Stimulated activated naive CD8-positive, alpha-beta T cell treated with anti-CD3 and anti-CD28 coated beads, Interleukin-15, Interleukin-2, amounts not matched to agents 100 U/mL and 50 U/mL, for 24 hours (primary cell): ENCODE results near the gene CNIH2.
"Not testable (repeated sequence)": the region's sequence is repeated elsewhere in the genome, so short reads cannot be mapped to it uniquely, and the experiment has no call there.

Experiments used
- ATAC-seq: fragments of 150-1000 bp; cut with Tn5 transposase; one replicate; pipeline ENCODE4 v1.10.0; 2021
- DNase-seq: peaks from one replicate; pipeline ENCODE4 v3.0.0; 2021

CNIH2 gene

GRCh38 chr11:66291706-66292542 lies 13.9 kb downstream of the CNIH2 start, which contains the start of gene TMEM151A:
TSS of gene TMEM151A (plus strand) at chr11:66291894. CDS start at chr11:66292014, 120 bp downstream.
- no peak for ATAC-seq
- DNase-seq = peak; percentile 41

- ATAC-seq = no peak
- no peak for DNase-seq
Observed at GRCh38 chr11:66292543-66293332, 14.8 kb downstream of the CNIH2 start.

GRCh38 chr11:66293352-66293751 lies 15.4 kb downstream of the CNIH2 start:
- DNase-seq (no peak), ATAC-seq (no peak)

GRCh38 chr11:66293777-66294625 lies 16.0 kb downstream of the CNIH2 start:
- ATAC-seq (no peak), DNase-seq (no peak)

- ATAC-seq (no peak), DNase-seq (no peak)
Observed at GRCh38 chr11:66294626-66295620, 16.9 kb downstream of the CNIH2 start.

DNA sequence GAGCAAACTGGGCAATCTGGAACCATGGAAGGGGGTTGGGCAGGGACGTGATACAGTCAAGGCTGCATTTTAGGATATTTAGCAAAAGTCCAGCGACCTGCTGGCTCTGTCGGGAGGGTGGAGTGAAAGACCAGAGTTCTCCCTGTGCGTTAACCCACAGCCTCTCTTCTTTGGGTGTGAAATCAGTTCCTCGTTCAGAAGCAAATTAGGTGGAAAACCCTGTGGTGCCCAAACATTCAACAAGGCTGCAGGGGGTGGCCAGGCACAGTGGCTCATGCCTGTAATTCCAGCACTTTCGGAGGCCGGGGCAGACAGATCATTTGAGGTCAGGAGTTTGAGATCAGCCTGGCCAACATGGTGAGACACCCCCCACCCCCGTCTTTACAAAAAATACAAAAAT lies 19.6 kb downstream of the CNIH2 start:
- ATAC-seq = no peak
- DNase-seq = no peak

GRCh38 chr11:66299186-66299585 lies 21.2 kb downstream of the CNIH2 start:
- DNase-seq (no peak), ATAC-seq (no peak)

GRCh38 chr11:66302656-66303055 lies 24.7 kb downstream of the CNIH2 start:
- ATAC-seq (no peak), DNase-seq (no peak)

DNA sequence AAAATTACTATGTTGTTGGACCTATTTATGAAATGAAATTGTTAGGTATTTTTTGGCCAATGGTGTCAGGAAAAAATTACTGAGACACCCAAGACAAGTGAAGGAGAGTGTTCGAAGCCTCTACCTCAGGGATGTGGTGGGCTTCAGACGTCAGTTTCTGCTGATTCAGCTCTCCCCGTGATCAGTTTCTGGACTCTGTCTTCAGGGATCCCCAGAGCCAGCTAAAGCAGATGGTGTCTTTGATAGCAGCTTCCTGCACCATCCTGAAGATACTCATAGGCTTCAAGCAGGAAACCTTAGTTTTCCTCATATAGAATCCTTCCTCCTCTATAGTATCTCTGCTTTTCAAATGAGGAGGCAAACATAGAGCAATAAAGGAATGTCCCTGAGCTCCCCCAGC lies 31.5 kb downstream of the CNIH2 start:
- ATAC-seq (no peak), DNase-seq (no peak)

- no peak for DNase-seq
- ATAC-seq = no peak
Observed at GRCh38 chr11:66310324-66310723, 32.3 kb downstream of the CNIH2 start.

DNA sequence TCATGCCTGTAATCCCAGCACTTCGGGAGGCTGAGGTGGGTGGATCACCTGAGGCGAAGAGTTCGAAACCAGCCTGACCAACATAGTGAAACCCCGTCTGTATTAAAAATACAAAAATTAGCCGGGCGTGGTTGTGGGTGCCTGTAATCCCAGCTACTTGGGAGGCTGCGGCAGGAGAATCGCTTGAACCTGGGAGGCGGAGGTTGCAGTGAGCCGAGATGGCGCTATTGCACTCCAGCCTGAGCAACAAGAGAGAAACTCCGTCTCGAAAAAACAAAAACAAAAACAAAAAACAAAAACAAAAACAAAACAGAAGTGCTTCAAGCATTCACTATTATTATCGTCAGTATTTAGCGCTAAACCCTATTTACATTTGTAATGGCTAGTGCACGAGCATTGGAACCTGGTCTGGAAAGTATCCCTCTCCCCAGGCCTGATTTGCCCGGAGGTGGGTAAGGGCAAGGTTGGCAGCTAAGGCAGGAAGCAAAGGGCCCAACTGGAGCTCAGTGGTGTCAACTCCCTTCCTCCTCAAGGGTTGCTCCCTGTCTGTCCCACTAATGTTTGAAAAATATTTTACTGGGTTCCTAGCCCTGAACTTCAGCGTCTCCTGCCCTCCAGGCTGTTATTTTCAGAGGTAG lies 32.9 kb downstream of the CNIH2 start:
- DNase-seq, ATAC-seq: not testable (repeated sequence)

GRCh38 chr11:66311470-66311964 lies 33.5 kb downstream of the CNIH2 start:
- ATAC-seq (no peak), DNase-seq (no peak)

- peak; percentile 93 for DNase-seq
Observed at GRCh38 chr11:66311965-66312548, 34.1 kb downstream of the CNIH2 start.

DNA sequence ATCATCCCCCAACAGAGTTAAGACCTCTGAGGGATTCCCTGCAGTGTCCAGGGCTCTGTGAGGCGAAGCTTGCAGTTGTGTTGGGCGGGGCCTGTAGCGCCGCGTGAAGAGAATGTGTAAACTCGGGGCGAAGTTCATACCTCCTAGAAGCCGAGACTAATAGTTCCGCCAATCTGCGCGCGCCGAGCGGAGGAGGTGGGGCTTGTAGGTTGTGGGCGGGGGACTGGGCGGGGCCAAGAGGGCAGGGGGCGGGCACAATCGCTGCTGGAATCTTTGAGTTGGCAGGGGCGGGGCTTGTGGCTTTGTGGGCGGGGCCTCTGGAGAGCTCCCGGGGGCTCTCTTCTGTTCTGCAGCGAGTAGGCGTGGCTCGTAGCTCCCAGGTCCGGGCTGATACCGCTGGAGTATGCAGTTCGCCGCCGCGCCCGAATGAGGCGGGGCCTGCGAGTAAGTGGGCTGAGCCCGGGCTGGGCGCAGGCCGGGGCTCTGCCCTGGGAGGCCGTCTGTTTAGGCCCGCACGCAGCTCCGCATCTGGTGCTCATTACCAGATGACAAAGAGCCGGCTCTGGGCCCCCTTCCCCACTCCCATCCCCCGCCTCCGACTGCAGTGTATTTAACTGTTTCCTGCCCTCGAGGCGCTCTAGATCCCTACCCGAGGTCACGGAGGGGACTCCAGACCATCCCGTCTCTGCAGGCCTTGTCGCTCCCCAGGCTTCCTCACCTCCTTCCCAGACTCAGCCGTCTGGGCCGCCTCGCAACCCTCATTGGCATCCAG lies 34.8 kb downstream of the CNIH2 start:
- peak; percentile 98 for DNase-seq
- peak; percentile 80 for ATAC-seq

More at GRCh38 chr11:66311965-66312548, 34.1 kb downstream of the CNIH2 start:
- ATAC-seq = peak; percentile 63

DNA sequence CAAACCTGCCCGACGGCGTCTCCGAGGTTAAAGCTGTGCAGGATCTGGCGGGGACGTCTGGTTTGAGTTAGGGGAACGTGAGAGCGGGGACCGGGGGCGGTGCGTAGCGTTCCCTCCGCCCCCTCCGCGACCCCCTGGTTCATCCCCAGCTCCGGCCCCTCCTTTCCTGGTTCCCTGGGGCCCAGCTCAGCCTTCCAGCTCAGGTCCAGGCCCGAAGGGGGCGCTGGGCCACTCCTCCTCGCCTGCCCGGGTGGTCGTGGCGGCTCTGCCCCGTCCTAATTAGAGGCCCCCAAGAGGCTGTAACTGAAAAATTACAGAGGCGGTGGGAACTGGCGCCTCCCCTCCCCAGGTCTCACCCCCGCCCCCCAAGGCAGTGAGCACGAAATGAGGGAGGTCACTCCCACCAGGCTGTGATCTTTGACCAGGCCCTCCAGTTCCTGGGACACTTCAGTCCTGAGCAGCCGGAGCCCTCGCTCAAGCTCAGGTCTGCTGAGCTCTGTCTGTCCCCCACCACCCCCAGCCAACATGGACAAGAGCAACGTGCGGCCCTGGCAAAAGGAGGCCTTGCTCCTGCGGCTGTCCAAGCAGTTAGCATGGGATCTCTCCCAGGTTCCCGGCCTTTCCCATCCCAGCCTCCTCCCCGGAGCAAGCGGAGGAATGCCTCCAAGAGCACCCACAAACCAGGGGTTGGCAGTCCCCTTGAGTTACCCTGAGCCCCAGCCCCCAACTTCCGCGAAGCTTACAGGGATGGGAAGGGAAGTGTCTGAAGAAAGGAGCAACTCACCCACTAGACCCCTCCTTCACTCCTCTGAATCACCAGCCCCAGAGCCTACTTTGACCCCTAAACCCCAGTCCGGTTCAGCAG lies 35.6 kb downstream of the CNIH2 start:
- peak; percentile 38 for DNase-seq
- ATAC-seq = no peak

DNA sequence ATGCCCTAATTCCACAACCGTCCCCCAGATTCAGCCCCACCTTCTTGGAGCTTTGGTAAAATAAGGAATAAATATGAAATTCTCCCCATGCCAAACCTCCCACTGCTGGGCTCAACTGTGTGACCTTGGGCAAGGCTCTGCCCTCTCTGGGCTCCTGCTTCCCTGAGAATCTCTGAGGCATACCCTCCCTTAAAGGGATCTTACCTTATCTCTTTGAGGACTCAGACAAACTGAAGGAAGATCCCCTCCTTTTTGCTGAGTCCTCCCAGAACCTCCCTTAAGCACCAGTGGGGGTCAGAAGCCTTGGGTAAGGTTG lies 36.2 kb downstream of the CNIH2 start:
- no peak for DNase-seq
- ATAC-seq = no peak

GRCh38 chr11:66314561-66315497 lies 36.9 kb downstream of the CNIH2 start:
- ATAC-seq (no peak), DNase-seq (no peak)
